GM18526 (cell line): ENCODE data around the gene ERC2.

Experiments used
- POLR2A ChIP-seq: IDR thresholded peaks from 3 replicates; pipeline ENCODE4 v1.6.1; 2011; ENCODE audit not compliant: insufficient read length; ENCODE audit errors: extremely low read depth

The ERC2 gene

GRCh38 chr3:55608301-55608937 lies 859.8 kb downstream of the ERC2 start:
- TF ChIP-seq POLR2A = no peak

GRCh38 chr3:55607844-55608243 lies 860.4 kb downstream of the ERC2 start:
- no peak for TF ChIP-seq POLR2A

- TF ChIP-seq POLR2A = no peak
Measured at GRCh38 chr3:55607175-55607574, 861.1 kb downstream of the ERC2 start.

GRCh38 chr3:55605443-55606236 lies 862.6 kb downstream of the ERC2 start:
- no peak for TF ChIP-seq POLR2A

- no peak for TF ChIP-seq POLR2A
Measured at GRCh38 chr3:55604846-55605245, 863.4 kb downstream of the ERC2 start.

- TF ChIP-seq POLR2A = no peak
Measured at GRCh38 chr3:55604402-55604801, 863.9 kb downstream of the ERC2 start.

- TF ChIP-seq POLR2A = no peak
Measured at GRCh38 chr3:55601366-55602080, 866.7 kb downstream of the ERC2 start.

GRCh38 chr3:55598224-55598623 lies 870.0 kb downstream of the ERC2 start:
- no peak for TF ChIP-seq POLR2A

- no peak for TF ChIP-seq POLR2A
Measured at GRCh38 chr3:55597641-55598040, 870.6 kb downstream of the ERC2 start.

GRCh38 chr3:55596212-55596611 lies 872.1 kb downstream of the ERC2 start:
- no peak for TF ChIP-seq POLR2A

- TF ChIP-seq POLR2A = no peak
Measured at GRCh38 chr3:55595420-55595819, 872.8 kb downstream of the ERC2 start.

GRCh38 chr3:55592572-55592971 lies 875.7 kb downstream of the ERC2 start:
- TF ChIP-seq POLR2A = no peak

GRCh38 chr3:55591888-55592287 lies 876.4 kb downstream of the ERC2 start:
- TF ChIP-seq POLR2A = no peak

- no peak for TF ChIP-seq POLR2A
Measured at GRCh38 chr3:55588146-55588765, 880.0 kb downstream of the ERC2 start.

GRCh38 chr3:55585856-55586255 lies 882.4 kb downstream of the ERC2 start:
- TF ChIP-seq POLR2A = no peak
